ENCODE results near the gene CLEC4F. TPM values are rescaled to one million over a fixed set of nuclear protein-coding genes. Genes with fewer than 3 reads are reported as not detected.

The CLEC4F gene
- total and polyA plus RNA-seq, 2 of the 4 experiments (the other 2 are of a cell fraction): not detected

DNA sequence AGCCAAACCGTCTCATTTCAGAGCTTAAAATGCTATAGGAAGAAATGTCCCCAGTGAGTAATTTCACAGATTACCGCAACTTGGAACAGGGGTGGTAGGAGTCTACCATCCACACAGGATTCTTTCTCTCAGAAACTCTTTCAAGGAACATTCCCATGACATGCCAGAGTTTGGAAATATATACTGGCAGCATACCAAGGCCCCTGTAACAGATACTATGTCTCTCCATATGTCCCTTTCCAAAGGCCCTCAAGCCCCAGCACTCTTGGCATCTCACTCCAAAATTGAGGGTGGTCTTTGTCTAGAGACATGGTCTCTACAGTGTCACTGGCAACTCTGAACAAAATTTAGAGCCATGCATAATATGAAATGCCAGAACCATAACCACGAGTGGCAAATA is 40.9 kb downstream of the CLEC4F start:
- Histone ChIP-seq H2BK20ac (ENCODE audit: low read depth, low read length) (no peak overlapping the region), H3K4me1 (ENCODE audit: control insufficient read depth, insufficient read depth, low read length) (no peaks in the 10 kb centered on the region), H3K14ac (replicated peaks; ENCODE audit: low read depth, low read length) (no peak overlapping the region), H3K23ac (ENCODE audit: low read depth, low read length) (no peak overlapping the region), H3K9me3 (ENCODE audit: control insufficient read depth, insufficient read depth, low read length) (no peaks in the 10 kb centered on the region), H3K4me2 (ENCODE audit: low read depth, low read length) (no peak overlapping the region), H2BK15ac (ENCODE audit: low read depth, low read length) (no peak overlapping the region), H4K5ac (ENCODE audit: low read depth, low read length) (no peak overlapping the region), H3K18ac (ENCODE audit: low read depth, low read length) (no peak overlapping the region), H2AFZ (replicated peaks; ENCODE audit: low read length, poor library complexity) (no peak overlapping the region), H3K27me3 (ENCODE audit: control insufficient read depth, insufficient read depth, low read length) (peaks cover 2% of the 10 kb centered on the region), H2AK9ac (replicated peaks; ENCODE audit: low read depth, low read length, poor library complexity) (no peak overlapping the region), H3K4ac (ENCODE audit: low read depth, low read length) (no peak overlapping the region), H3K36me3 (ENCODE audit: control insufficient read depth, insufficient read depth, low read length) (no peaks in the 10 kb centered on the region), H3K27ac (ENCODE audit: insufficient read depth, low read length) (no peak overlapping the region), H3K79me1 (ENCODE audit: low read depth in 1 of 2, low read length in 2 of 2) (no peaks in the 10 kb centered on the region), H3K9me1 (ENCODE audit: insufficient read depth, low read length) (no peaks in the 10 kb centered on the region), H3K56ac (ENCODE audit: extremely low read depth, insufficient read depth, low read length) (no peak overlapping the region), H3K4me3 (ENCODE audit: insufficient read depth, low read depth, low read length) (no peak overlapping the region), H2BK5ac (ENCODE audit: low read depth, low read length, poor library complexity, severe bottlenecking) (no peak overlapping the region), H3K9ac (ENCODE audit: low read depth, low read length) (no peak overlapping the region), H2AK5ac (ENCODE audit: low read depth, low read length) (no peak overlapping the region), H2BK120ac (ENCODE audit: low read depth, low read length) (no peak overlapping the region), H4K20me1 (ENCODE audit: insufficient read depth, low read length) (no peaks in the 10 kb centered on the region), H4K91ac (ENCODE audit: insufficient read depth, low read depth, low read length) (no peak overlapping the region), H4K8ac (ENCODE audit: low read depth in 2 of 2, low read length in 2 of 2) (no peak overlapping the region)
- dilution Hi-C loops (cut with HindIII; ENCODE audit: low sequenced_read_pairs, unreplicated experiment) (no loop called here), intact Hi-C loops (cut with micrococcal nuclease) (no loop called here), in situ Hi-C loops (cut with MboI; ENCODE audit: low sequenced_read_pairs) (no loop called here)
- WGBS, 2 experiments (ENCODE audit: extremely low coverage in 2 of 2, insufficient read length in 1 of 2): no CpG with 5 or more reads among the region's 3 CpGs
- DNase-seq: no peak
- ChIA-PET CTCF (interaction anchor here (0.7 kb wide), 1 partner anchor 13 kb away, joined by 3 read pairs; no protein-coding TSS in a partner anchor), POLR2A (ENCODE audit: unreplicated experiment) (no interaction called here)
- BruUV-seq (replicated peaks): no TSS peak
- no peak for ATAC-seq (ENCODE audit: low read depth)
- TF ChIP-seq RCOR1 (IDR thresholded peaks at IDR 0.05; ENCODE audit: insufficient replicate concordance, low read length): no peak
- TF ChIP-seq MXI1 (IDR thresholded peaks at IDR 0.05; ENCODE audit: borderline replicate concordance, low read depth, low read length): no peak
- TF ChIP-seq, protein P1, sequence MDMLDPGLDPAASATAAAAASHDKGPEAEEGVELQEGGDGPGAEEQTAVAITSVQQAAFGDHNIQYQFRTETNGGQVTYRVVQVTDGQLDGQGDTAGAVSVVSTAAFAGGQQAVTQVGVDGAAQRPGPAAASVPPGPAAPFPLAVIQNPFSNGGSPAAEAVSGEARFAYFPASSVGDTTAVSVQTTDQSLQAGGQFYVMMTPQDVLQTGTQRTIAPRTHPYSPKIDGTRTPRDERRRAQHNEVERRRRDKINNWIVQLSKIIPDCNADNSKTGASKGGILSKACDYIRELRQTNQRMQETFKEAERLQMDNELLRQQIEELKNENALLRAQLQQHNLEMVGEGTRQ (IDR thresholded peaks at IDR 0.05; ENCODE audit: low read depth, low read length): no peak
